ENCODE results near the gene ACOX3. TPM values are rescaled to one million over a fixed set of nuclear protein-coding genes. Genes with fewer than 3 reads are reported as not detected.

ACOX3 gene
- total RNA-seq, 1 donor from 2014 or later: 44.1 TPM

- H3K4me3 Mint-ChIP-seq (ENCODE audit: unreplicated experiment): no peak overlapping the region
- no peaks in the 10 kb centered on the region for H3K4me1 Mint-ChIP-seq (ENCODE audit: unreplicated experiment)
- no peak overlapping the region for H3K27ac Mint-ChIP-seq (ENCODE audit: unreplicated experiment)
- no peak for DNase-seq (ENCODE audit: low spot score)
- no peaks in the 10 kb centered on the region for H3K9me3 Mint-ChIP-seq (ENCODE audit: unreplicated experiment)
- no peak for TF ChIP-seq CTCF (IDR thresholded peaks at IDR 0.05; ENCODE audit: unreplicated experiment)
- peaks cover 17% of the 10 kb centered on the region for H3K36me3 Mint-ChIP-seq (ENCODE audit: low read depth, unreplicated experiment)
- H3K27me3 Mint-ChIP-seq (ENCODE audit: unreplicated experiment): peaks cover 5% of the 10 kb centered on the region
These were observed 59.8 kb downstream of the ACOX3 start for GRCh38 chr4:8380511-8381415.

- no peak for TF ChIP-seq CTCF (IDR thresholded peaks at IDR 0.05; ENCODE audit: unreplicated experiment)
- no peak for DNase-seq (ENCODE audit: low spot score)
- Mint-ChIP-seq H3K27me3 (ENCODE audit: unreplicated experiment) (peaks cover 4% of the 10 kb centered on the region), H3K9me3 (ENCODE audit: unreplicated experiment) (no peaks in the 10 kb centered on the region), H3K36me3 (ENCODE audit: low read depth, unreplicated experiment) (peaks cover 12% of the 10 kb centered on the region), H3K4me3 (ENCODE audit: unreplicated experiment) (no peak overlapping the region), H3K4me1 (ENCODE audit: unreplicated experiment) (no peaks in the 10 kb centered on the region), H3K27ac (ENCODE audit: unreplicated experiment) (no peak overlapping the region)
These were observed 60.8 kb downstream of the ACOX3 start for GRCh38 chr4:8379771-8380170.

- Mint-ChIP-seq H3K4me3 (ENCODE audit: unreplicated experiment) (no peak overlapping the region), H3K27ac (ENCODE audit: unreplicated experiment) (no peak overlapping the region), H3K27me3 (ENCODE audit: unreplicated experiment) (peaks cover 4% of the 10 kb centered on the region), H3K9me3 (ENCODE audit: unreplicated experiment) (no peaks in the 10 kb centered on the region), H3K4me1 (ENCODE audit: unreplicated experiment) (no peaks in the 10 kb centered on the region), H3K36me3 (ENCODE audit: low read depth, unreplicated experiment) (peaks cover 12% of the 10 kb centered on the region)
- no peak for TF ChIP-seq CTCF (IDR thresholded peaks at IDR 0.05; ENCODE audit: unreplicated experiment)
- no peak for DNase-seq (ENCODE audit: low spot score)
These were observed 61.2 kb downstream of the ACOX3 start for GRCh38 chr4:8379281-8379680.

- Mint-ChIP-seq H3K4me1 (ENCODE audit: unreplicated experiment) (no peaks in the 10 kb centered on the region), H3K36me3 (ENCODE audit: low read depth, unreplicated experiment) (peaks cover 7% of the 10 kb centered on the region), H3K9me3 (ENCODE audit: unreplicated experiment) (no peaks in the 10 kb centered on the region), H3K27ac (ENCODE audit: unreplicated experiment) (no peak overlapping the region), H3K4me3 (ENCODE audit: unreplicated experiment) (no peak overlapping the region), H3K27me3 (ENCODE audit: unreplicated experiment) (no peaks in the 10 kb centered on the region)
- TF ChIP-seq CTCF (IDR thresholded peaks at IDR 0.05; ENCODE audit: unreplicated experiment): no peak
- no peak for DNase-seq (ENCODE audit: low spot score)
These were observed 61.7 kb downstream of the ACOX3 start for GRCh38 chr4:8378776-8379175.

- Mint-ChIP-seq H3K4me1 (ENCODE audit: unreplicated experiment) (no peaks in the 10 kb centered on the region), H3K36me3 (ENCODE audit: low read depth, unreplicated experiment) (peaks cover 4% of the 10 kb centered on the region), H3K4me3 (ENCODE audit: unreplicated experiment) (no peak overlapping the region), H3K9me3 (ENCODE audit: unreplicated experiment) (no peaks in the 10 kb centered on the region), H3K27me3 (ENCODE audit: unreplicated experiment) (peaks cover 3% of the 10 kb centered on the region), H3K27ac (ENCODE audit: unreplicated experiment) (no peak overlapping the region)
- no peak for DNase-seq (ENCODE audit: low spot score)
- TF ChIP-seq CTCF (IDR thresholded peaks at IDR 0.05; ENCODE audit: unreplicated experiment): no peak
These were observed 62.3 kb downstream of the ACOX3 start for GRCh38 chr4:8378101-8378724.
